GM19395 (cell line): ENCODE data around the gene COLEC12.

Source experiments
- ATAC-seq: cut with Tn5 transposase; IDR thresholded peaks from one replicate; pipeline ENCODE4 v1.9.1; 2021; ENCODE audit warnings: mild to moderate bottlenecking, moderate library complexity; ENCODE audit not compliant: unreplicated experiment

Gene COLEC12

GRCh38 chr18:392928-393573 lies 107.5 kb downstream of the COLEC12 start:
- ATAC-seq, result no peak

DNA sequence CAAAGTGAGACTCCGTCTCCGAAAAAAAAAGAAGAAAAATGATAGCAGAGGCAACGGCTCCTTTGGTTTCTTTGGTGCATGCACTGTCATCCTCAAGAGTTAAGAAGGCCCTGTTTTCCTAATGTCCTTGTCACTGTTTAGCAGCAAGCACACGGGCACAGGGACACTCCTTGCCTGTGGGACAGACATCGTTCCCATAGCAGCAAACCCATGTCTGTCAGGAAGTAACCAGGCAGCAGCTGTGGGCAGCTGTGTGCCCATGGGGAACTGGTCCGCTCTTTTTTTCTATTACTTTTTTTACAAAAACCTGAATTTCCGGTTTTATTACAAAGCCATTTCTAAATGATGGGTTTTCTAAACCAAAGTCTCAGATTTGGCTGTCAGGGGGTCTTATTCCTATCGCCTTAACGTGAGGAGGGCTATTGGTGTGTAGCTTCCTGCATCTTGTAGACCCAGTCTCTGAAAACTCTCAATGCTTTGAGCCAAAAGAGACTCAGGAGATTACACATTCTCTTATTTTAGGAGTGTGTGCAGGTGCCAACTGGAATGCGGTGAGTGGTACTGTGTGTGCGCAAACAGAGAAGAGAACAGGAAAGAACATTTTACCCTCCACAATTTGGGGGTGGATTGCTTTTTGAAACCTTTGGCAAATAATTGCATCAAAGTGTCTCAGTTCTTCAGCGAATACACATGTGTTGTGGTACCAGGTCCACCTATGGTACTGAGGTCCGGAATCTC lies 109.6 kb downstream of the COLEC12 start:
- no peak for ATAC-seq

DNA sequence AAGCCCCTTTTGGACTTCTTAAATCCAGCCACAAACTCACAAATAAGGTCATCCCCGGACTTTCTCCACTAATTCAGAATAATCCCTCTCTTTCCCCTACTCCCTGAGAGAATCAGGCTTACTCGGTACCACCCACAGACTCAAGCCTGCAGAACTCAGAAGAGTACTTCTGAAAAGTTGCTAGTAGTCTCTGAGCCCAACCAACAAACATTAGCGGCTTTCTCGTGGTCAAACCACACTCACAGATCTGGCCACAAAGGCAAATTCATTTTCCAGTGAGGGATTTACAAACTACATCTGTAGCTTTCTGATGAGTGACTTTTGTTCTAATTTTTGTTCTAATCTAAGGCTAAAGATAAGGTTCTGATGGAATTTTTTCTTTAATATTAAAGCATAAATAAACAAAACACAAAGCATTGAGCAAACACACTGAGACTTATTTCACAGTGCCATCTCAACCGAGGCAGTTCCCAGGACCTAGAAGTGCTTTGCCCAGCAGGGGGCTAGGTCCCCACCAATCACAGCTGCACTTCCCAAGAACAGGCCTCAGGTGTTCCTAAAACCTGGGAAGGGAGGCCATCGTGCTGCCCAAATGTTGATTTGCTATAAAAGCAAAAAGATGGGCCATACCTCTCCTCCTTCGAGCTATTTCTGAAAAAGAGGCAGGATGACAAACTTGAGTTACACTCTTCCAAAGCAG lies 110.7 kb downstream of the COLEC12 start:
- peak; percentile 61 for ATAC-seq

DNA sequence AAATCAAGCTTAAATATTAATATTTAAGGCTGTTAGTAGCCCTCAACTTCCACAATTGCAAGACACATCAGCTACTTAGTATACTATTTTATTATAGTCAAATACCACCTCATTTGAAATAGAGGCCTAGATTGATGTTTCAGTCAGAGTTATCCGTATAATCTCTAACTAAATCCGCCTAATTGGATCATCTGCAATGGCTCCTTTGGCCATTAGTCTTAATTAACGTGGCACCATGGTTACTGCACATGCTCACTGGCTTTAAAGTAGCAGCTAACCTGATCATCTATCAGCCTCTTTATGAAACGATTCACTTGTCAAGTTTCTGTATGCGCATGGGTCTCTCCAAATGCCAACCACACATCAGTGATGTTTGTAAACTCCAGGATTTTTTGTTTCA lies 112.3 kb downstream of the COLEC12 start:
- no peak for ATAC-seq

DNA sequence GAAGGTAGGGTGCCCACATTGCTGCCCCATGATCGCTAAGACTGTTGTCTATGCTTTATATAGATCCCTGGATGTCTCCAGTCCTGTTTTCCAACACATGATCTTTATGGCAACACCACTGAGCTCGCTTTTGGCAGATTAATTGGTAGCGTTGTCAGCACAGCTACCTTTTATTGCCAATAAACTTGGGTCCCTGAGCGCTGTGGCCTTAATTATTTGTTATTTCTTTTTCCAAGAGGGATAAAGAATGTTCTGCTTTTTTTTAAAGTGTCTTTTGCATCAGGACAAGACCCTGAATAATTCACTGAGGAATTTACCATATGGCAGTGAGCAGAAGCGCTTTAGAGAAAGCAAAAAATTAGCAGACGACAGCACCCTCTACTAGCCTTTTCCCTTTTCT lies 113.5 kb downstream of the COLEC12 start:
- ATAC-seq, result no peak

GRCh38 chr18:384897-385296 lies 115.6 kb downstream of the COLEC12 start:
- ATAC-seq, result no peak

DNA sequence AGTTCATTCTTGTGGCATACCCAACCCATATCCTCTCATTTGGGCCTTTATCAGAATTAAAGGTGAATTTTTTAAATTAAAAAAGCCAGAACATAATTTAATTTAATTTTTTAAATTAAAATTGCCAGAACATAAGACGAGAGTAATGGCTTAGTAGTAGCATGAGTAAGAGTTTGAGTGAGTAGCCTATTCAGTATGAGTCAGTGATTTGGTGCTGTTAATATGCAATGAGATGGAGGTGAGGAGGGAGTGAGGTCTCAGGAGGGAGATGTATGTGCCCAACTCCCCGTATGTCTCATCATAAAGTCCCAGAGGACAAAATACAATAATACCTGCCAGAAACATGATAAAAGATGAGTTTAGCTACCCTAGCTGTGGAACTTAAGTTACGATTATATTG lies 117.4 kb downstream of the COLEC12 start:
- no peak for ATAC-seq

DNA sequence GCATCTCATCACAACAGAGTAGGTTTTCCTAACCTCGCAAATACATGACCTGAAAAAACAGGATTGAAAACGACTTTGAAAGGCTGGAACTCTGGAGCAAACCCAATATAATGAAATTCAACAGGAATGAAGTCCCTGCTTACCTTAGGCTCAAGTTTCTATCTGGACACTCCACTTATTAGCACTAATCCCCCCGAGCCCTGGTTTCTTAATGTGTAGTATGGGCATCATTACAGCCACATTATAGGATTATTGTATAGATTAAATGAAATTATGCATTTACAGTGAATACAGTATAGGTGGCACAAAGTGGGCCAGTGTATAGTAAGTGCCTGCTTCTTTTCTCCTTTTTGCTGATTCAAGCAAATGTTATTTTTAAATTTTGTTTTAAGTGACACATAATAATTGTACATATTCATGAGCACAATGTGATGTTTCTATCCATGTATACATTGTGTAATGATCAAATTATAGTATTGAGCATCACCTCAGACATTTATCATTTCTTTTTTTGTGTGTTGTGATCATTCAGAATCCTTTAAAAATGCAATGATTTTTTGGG lies 118.0 kb downstream of the COLEC12 start:
- no peak for ATAC-seq

DNA sequence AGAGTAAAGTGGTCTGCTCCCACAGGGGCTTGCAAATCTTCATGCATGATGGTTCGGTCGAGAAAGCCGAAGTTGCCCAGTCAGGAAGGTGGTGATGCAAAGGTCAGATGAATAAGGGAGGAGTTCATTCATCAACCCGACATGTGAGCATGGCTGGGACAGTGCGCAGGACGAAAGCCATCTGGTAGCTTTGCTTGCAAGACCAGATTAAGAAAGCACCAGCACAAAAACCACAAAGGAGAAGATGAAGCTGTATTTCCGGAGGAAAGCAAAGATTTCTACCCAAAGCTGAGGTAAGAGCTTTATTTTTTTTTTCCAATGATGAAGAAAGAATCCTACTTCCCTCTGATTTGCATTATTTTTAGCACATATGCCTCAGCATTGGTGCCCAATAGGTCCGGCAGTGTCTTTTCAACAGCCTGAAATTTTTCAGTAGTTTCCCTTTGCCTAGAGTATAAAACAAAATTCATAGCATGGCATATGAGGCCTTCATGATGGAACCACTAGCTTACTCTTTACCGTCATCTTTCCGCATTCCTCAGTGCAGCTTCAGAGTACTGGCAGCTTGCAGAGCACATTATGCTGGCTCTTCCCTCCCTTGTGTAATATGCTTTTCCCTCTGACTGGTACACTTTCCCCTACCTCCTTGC lies 120.7 kb downstream of the COLEC12 start:
- no peak for ATAC-seq

DNA sequence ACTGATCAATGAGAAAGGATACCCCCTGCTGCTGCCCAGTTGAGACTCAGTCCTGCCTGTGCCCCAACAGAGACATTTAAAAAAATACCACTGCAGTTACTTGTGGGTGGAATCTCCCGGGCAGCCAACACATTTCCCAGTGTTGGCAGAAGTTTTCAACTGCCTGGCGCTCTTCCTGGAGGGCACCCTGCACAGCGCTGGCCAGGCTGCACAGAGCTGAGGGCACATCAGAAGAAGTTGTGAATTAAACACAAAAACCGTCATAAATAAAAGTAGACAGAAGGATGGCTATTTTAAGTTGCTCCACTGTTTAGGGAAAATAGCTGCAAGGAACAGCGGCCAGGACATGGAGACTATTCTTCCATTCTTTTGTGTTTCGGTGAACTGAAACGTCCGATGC lies 122.4 kb downstream of the COLEC12 start:
- no peak for ATAC-seq

DNA sequence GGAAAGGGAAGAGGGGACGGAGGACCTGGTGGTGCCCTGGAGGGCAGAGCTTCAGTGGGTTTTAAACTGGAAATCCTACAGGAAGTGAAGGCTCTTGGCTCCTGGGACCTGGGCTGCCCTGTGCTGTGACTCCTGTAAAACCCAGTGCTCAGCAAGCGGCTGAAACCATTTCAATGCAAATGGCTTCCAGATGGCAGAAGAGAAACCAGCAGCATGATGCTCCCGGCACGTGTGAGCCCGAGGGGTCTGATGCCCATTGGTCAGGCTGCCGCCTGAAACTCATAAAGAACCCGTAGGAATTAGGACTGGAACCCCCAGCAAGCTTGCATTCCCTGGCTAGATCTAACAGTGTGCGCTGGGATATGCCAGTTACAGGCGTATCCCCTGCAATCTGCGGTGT lies 123.4 kb downstream of the COLEC12 start:
- ATAC-seq, result no peak

GRCh38 chr18:376311-376710 lies 124.2 kb downstream of the COLEC12 start:
- ATAC-seq, result no peak

- peak; percentile 83 for ATAC-seq
Measured at GRCh38 chr18:374721-375168, 125.8 kb downstream of the COLEC12 start.

GRCh38 chr18:373780-374179 lies 126.7 kb downstream of the COLEC12 start:
- ATAC-seq, result no peak

- ATAC-seq, result no peak
Measured at GRCh38 chr18:371609-371982, 128.9 kb downstream of the COLEC12 start.

DNA sequence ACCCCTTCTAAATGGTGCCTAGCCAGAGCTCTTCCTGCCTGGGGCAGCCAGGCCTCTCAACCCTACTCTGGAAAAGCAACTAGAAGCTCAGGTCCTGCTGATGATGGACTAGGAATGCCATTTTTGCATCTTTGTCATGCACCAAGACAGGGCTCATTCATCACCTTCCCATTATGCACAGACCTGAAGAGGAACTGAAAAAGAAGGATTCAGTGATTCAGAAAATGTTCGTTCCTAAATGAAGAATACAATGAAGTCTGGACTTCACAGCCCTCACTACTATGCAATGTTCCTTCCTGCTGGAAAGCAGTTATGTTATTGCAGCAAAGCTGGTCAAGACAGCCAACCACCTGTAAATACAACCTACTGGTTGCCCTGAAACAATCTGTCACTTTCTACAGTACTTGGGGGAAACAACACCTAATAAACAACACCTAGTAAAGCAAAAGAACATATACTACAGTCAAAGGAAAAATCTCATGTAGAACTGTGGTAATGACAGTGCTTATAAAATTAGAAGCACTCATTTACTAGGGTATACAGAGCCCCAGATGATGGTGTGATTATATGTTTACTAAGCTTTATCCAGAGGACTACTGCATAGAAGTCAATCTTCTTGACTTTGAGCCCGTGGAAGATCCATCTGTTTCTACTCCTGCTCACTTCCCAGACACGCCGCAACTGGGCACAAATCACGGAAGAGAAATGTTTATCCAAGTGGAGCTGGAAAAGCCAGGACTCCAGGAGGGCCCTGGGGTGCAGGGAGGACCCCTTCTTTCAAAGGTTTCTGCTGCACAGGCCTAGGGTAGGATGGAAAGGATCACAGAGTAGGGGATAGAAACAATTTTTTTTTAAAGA lies 129.5 kb downstream of the COLEC12 start:
- ATAC-seq, result no peak

- ATAC-seq, result no peak
Measured at GRCh38 chr18:369224-370015, 131.1 kb downstream of the COLEC12 start.

DNA sequence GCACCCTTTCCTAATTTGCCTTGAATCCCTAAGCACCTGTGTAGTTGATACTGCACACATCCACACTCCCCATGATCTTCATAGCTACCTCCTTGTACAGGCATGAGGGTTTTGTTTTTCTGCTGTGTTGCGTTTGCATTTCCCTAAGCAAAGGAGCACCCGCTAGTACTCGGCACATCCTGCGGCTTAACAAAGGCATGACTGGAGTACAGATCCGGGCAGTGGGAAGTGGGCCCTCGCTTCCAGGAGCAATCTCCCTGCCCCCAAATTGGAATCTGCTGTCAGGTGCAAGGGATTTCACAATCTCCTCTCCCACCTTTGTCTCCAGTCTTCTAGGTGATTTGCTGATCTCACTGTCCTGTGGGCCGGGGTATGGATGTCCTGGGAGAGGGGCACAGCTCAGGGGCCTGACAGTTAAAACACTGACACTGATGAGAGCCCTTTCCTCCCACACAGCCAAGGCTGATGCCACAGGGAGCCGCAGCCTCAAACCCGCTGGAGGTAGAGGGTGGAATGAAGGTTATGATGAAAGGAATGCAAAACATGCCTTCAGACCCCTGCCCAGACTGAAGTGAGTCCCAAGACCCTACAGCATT lies 133.9 kb downstream of the COLEC12 start:
- ATAC-seq, result no peak

DNA sequence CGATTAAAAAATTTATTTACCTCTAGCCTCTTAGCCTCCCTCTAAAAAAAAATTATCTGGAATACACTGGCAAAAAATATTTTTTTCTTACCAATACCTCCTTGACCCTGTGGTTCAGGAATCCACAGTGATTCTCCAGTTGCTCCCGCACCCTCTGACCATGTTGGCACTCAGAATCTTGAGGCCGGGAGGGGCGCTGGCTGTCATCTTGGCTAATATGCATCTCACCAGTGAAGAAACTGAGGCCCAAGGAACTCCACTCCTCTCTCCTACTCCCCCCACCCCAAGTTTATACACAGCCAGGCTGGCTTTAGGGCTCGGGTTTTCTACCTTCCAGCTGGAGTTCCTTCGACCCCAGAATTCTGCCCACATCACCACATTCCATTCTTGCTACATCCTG lies 134.8 kb downstream of the COLEC12 start:
- no peak for ATAC-seq
